Endothelial cell of umbilical vein (primary cell): ENCODE data around the gene CD40. TPM values are rescaled to one million over a fixed set of nuclear protein-coding genes. Genes with fewer than 3 reads are reported as not detected.

ENCODE experiments used
- BruUV-seq: library from RNA; stranded (reverse); fragments of 400-500 nt; replicated peaks from 2 replicates; lab custom pipeline; 2021; lab: Mats Ljungman, UMichigan
- CTCF ChIA-PET: fragments of 300-600, 350-600 bp; sonication (Branson Sonifier 250); formaldehyde crosslinking; loops from one replicate; lab custom pipeline; 2021; ENCODE audit warnings: antibody characterized with exemption, inconsistent platforms; lab: Charles Lee
- POLR2A ChIA-PET: fragments of 300-600, 350-600 bp; sonication (Branson Sonifier 250); formaldehyde crosslinking; loops from one replicate; lab custom pipeline; 2021; ENCODE audit warnings: antibody characterized with exemption, inconsistent platforms; lab: Charles Lee
- DNase-seq: peaks from one replicate; pipeline ENCODE4 v3.0.0-alpha.2; 2011; ENCODE audit warnings: low read depth, low spot score
- FAIRE-seq: peaks from 2 replicates; lab custom pipeline; 2011; peaks lifted over from hg19 to GRCh38; lab: Jason Lieb, UNC
- H2AFZ ChIP-seq: 2 replicates; pipeline ENCODE4 v1.6.0; 2012; ENCODE audit warnings: low read depth, low read length, control low read depth, inconsistent platforms
- H3K27ac ChIP-seq: 2 replicates; pipeline ENCODE4 v1.5.1; 2011; ENCODE audit warnings: low read depth, mild to moderate bottlenecking, control low read depth, low read length, moderate library complexity; ENCODE audit not compliant: insufficient read depth
- H3K27me3 ChIP-seq, 2 experiments: 2 replicates each; pipeline versions ENCODE4 v1.6.0 to v1.6.1; 2011; ENCODE audit warnings: low read length in 2 of 2, mixed read lengths in 1 of 2; ENCODE audit not compliant: control insufficient read depth in 2 of 2, insufficient read depth in 2 of 2
- H3K36me3 ChIP-seq, 2 experiments: 2 replicates in 1 of 2; 3 replicates in 1 of 2; pipeline ENCODE4 v1.5.1; 2011; ENCODE audit warnings: low read length in 2 of 2, mild to moderate bottlenecking in 1 of 2, moderate library complexity in 1 of 2; ENCODE audit not compliant: control insufficient read depth in 2 of 2, insufficient read depth in 2 of 2; ENCODE audit errors: extremely low read depth in 1 of 2
- H3K4me1 ChIP-seq: 3 replicates; pipeline ENCODE4 v1.5.1; 2011; ENCODE audit warnings: mild to moderate bottlenecking, low read length; ENCODE audit not compliant: control insufficient read depth, insufficient read depth; ENCODE audit errors: extremely low read depth
- H3K4me2 ChIP-seq: 2 replicates; pipeline ENCODE4 v1.6.1; 2011; ENCODE audit warnings: low read length, control low read depth, mixed read lengths; ENCODE audit not compliant: insufficient read depth
- H3K4me3 ChIP-seq, 3 experiments: fragments of 200-600 bp in 1 of 3; sonication (generic), shearing (Covaris generic) in 1 of 3; replicated peaks in 1 of 3; 2 replicates each; pipeline ENCODE4 v1.5.1; 2011 to 2016; ENCODE audit warnings: control low read depth in 3 of 3, low read length in 3 of 3, mild to moderate bottlenecking in 2 of 3, inconsistent platforms in 1 of 3, low read depth in 1 of 3, moderate library complexity in 1 of 3; ENCODE audit not compliant: insufficient read depth in 1 of 3
- H3K79me2 ChIP-seq: 2 replicates; pipeline ENCODE4 v1.6.0; 2012; ENCODE audit warnings: low read length, inconsistent platforms; ENCODE audit not compliant: control insufficient read depth, insufficient read depth
- H3K9ac ChIP-seq: replicated peaks from 2 replicates; pipeline ENCODE3; 2011; ENCODE audit warnings: low read length, control low read depth; ENCODE audit not compliant: insufficient read depth; ENCODE audit errors: extremely low read depth
- H3K9me1 ChIP-seq: replicated peaks from 3 replicates; pipeline ENCODE4 v1.6.0; 2011; ENCODE audit warnings: mild to moderate bottlenecking, low read length; ENCODE audit not compliant: control insufficient read depth, insufficient read depth; ENCODE audit errors: extremely low read depth
- H3K9me3 ChIP-seq: replicated peaks from 2 replicates; pipeline ENCODE4 v1.5.1; 2012; ENCODE audit warnings: low read length, inconsistent platforms; ENCODE audit not compliant: control insufficient read depth, insufficient read depth
- H4K20me1 ChIP-seq: replicated peaks from 2 replicates; pipeline ENCODE3; 2011; ENCODE audit warnings: mild to moderate bottlenecking, low read length; ENCODE audit not compliant: control insufficient read depth, insufficient read depth; ENCODE audit errors: extremely low read depth
- EZH2 ChIP-seq: IDR thresholded peaks from 2 replicates; pipeline ENCODE4 v1.6.1; 2012; ENCODE audit warnings: borderline replicate concordance, low read depth, mild to moderate bottlenecking, moderate library complexity, low read length, inconsistent platforms; ENCODE audit not compliant: severe bottlenecking
- FOS ChIP-seq: IDR thresholded peaks from 2 replicates; pipeline ENCODE4 v1.6.1; 2011; ENCODE audit warnings: mild to moderate bottlenecking, low read length, moderate library complexity, borderline replicate concordance; ENCODE audit not compliant: insufficient read depth
- GATA2 ChIP-seq: IDR thresholded peaks from 2 replicates; pipeline ENCODE4 v1.7.0; 2011; ENCODE audit warnings: low read depth, mild to moderate bottlenecking, moderate library complexity, mixed read lengths, low read length; ENCODE audit not compliant: insufficient read length, insufficient read depth
- JUN ChIP-seq: IDR thresholded peaks from 2 replicates; pipeline ENCODE4 v1.6.1; 2011; ENCODE audit warnings: borderline replicate concordance, low read depth; ENCODE audit not compliant: insufficient read length, insufficient read depth
- MYC ChIP-seq: IDR thresholded peaks from one replicate; pipeline ENCODE4 v1.6.1; 2011; ENCODE audit warnings: mild to moderate bottlenecking, low read depth, low read length
- POLR2A ChIP-seq: IDR thresholded peaks from 2 replicates; pipeline ENCODE4 v1.6.1; 2012; ENCODE audit warnings: low read depth, mild to moderate bottlenecking, control low read depth, low read length
- POLR2AphosphoS5 ChIP-seq: IDR thresholded peaks from 2 replicates; pipeline ENCODE4 v1.6.1; 2012; ENCODE audit warnings: low read depth, mild to moderate bottlenecking, control low read depth, low read length, moderate library complexity; ENCODE audit not compliant: insufficient read depth
- dilution Hi-C: fragments of 300-500 bp; cut with MboI; formaldehyde crosslinking; loops from one replicate; pipeline ENCODE4 v1.15.0; 2019; ENCODE audit warnings: low sequenced_read_pairs; ENCODE audit not compliant: extremely low pct_ligation_motif_present
- intact Hi-C: fragments of 100-400 bp; cut with micrococcal nuclease; formaldehyde crosslinking; loops from one replicate; pipeline ENCODE4 v1.10.0; 2022
- polyA plus RNA-seq, 4 experiments: library from polyadenylated mRNA; depleted of rRNA in 3 of 4; stranded (reverse) in 3 of 4; unstranded in 1 of 4; fragments of >200 nt; gene quantifications; 2 replicates each; pipeline versions ENCODE4 v1.2.1 to v1.2.3, GENCODE V29; 2011 to 2012; ENCODE audit warnings: missing spikeins in 1 of 4
- total RNA-seq: library from RNA; stranded (reverse); gene quantifications from 2 replicates; pipeline ENCODE4 v1.2.3, GENCODE V29; 2021
- TF ChIP-seq, protein P1 (sequence below), 2 donors: IDR thresholded peaks; 1 replicate in 1 of 2; 2 replicates in 1 of 2; pipeline ENCODE4 v1.5.1; 2011; ENCODE audit warnings: low read length in 2 of 2, mild to moderate bottlenecking in 2 of 2, moderate library complexity in 2 of 2, control low read depth in 1 of 2, inconsistent platforms in 1 of 2, low read depth in 1 of 2; ENCODE audit not compliant: insufficient read depth in 1 of 2; ENCODE audit errors: extremely low read depth in 1 of 2
- TF ChIP-seq, protein P2 (sequence below): IDR thresholded peaks from 2 replicates; pipeline ENCODE4 v1.6.1; 2011; ENCODE audit not compliant: insufficient read depth, insufficient read length

The CD40 gene
- total and polyA plus RNA-seq, 2 donors (not counting 3 experiments of a cell fraction or from before 2014, with no cell fraction given): 36.6 to 38.3 TPM

DNA sequence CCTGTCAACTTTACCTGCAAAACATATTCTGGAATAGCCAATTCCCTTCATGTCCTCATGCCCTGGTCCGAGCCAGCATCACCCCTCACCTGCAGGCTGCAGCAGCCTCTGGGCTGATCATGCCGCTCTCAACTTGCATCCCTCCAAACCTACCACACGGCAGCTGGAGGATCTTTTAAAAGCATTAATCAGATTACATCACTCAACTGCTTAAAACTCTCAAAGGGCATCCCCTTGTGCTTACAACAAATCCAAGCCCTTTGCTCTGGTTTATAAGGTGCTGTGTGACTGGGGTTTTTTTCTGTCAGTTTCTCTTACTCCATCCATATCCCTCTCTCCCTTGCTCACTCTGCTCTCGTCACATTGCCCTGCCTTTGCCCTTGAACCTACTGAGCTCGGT lies 24.0 kb downstream of the CD40 start:
- CTCF ChIA-PET: no interaction called here
- intact Hi-C loops: no loop called here

More for the DNA sequence above, 24.0 kb downstream of the CD40 start:
- Histone ChIP-seq H3K4me1 (no peaks in the 10 kb centered on the region), H3K9me1 (no peaks in the 10 kb centered on the region), H3K9ac (no peak overlapping the region), H3K79me2 (no peaks in the 10 kb centered on the region), H3K9me3 (no peaks in the 10 kb centered on the region), H3K27ac (no peak overlapping the region), H4K20me1 (no peaks in the 10 kb centered on the region), H2AFZ (no peak overlapping the region), H3K4me3 (no peak overlapping the region), H3K4me2 (no peak overlapping the region), H3K27me3 (peaks cover 3 to 13% of the 10 kb centered on the region in 2 experiments), H3K36me3 (no peaks in the 10 kb centered on the region)
- TF ChIP-seq EZH2 (no peak), POLR2A (no peak), MYC (no peak), GATA2 (no peak), FOS (no peak), POLR2AphosphoS5 (no peak), JUN (no peak)
- TF ChIP-seq, protein P1, sequence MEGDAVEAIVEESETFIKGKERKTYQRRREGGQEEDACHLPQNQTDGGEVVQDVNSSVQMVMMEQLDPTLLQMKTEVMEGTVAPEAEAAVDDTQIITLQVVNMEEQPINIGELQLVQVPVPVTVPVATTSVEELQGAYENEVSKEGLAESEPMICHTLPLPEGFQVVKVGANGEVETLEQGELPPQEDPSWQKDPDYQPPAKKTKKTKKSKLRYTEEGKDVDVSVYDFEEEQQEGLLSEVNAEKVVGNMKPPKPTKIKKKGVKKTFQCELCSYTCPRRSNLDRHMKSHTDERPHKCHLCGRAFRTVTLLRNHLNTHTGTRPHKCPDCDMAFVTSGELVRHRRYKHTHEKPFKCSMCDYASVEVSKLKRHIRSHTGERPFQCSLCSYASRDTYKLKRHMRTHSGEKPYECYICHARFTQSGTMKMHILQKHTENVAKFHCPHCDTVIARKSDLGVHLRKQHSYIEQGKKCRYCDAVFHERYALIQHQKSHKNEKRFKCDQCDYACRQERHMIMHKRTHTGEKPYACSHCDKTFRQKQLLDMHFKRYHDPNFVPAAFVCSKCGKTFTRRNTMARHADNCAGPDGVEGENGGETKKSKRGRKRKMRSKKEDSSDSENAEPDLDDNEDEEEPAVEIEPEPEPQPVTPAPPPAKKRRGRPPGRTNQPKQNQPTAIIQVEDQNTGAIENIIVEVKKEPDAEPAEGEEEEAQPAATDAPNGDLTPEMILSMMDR (IDR thresholded peaks at IDR 0.05; ENCODE audit: extremely low read depth in 1 of 2, insufficient read depth in 1 of 2, low read depth in 1 of 2, low read length in 2 of 2): no peak
- TF ChIP-seq, protein P2, sequence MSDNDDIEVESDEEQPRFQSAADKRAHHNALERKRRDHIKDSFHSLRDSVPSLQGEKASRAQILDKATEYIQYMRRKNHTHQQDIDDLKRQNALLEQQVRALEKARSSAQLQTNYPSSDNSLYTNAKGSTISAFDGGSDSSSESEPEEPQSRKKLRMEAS: no peak
- POLR2A ChIA-PET: no interaction called here
- dilution Hi-C loops: no loop called here
- BruUV-seq: no TSS peak
- DNase-seq (no peak), FAIRE-seq (no peak)
